ENCODE data around the gene CORO7. TPM values are rescaled to one million over a fixed set of nuclear protein-coding genes. Genes with fewer than 3 reads are reported as not detected.

CORO7 gene
- total RNA-seq, 1 donor from 2014 or later = 39.1 TPM

DNA sequence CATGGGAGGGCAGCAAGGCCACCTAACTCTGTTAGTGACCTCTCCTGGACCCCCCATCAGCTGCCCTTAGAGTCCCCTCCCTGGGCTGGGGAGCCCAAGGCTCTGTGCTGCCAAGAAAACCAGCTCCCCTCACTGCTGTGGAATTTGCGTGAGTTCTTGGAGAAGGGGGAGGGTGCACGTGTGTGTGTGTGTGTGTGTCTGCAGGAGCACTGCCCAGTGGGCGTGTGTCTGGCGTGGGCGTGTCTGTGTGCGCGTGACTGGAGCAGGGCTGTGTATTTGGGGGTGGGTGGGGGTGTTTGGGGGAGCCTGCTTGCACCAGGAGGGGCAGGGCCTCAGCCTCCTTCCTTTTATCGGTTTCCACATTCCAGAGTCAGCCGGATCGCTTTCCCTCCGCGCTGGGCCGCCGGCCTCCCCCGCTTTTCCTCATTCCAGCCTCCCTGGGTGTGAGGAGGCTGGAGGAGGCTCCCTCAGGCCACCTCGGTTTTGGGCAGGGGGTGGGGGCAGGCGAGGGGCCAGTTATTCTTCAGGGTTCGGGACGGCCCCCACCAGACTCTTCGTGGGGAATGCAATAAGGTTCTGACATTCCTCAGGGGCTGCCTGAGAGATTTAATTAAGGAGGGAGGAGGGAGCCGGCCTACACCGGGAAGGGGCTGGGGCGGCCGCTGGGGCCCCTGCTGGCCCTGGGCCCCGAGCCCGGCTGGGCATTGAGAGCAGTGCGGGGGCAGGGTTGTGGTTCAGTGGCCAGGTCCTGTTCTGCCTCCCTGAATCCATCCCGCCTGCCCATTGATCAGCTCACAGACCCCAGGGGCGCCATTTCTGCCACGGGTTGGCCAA is 42.3 kb downstream of the CORO7 start:
- DNase-seq (ENCODE audit: low spot score in 2 of 2) (peak in 1 of 2 donors; percentile 41), FAIRE-seq (no peak)

DNA sequence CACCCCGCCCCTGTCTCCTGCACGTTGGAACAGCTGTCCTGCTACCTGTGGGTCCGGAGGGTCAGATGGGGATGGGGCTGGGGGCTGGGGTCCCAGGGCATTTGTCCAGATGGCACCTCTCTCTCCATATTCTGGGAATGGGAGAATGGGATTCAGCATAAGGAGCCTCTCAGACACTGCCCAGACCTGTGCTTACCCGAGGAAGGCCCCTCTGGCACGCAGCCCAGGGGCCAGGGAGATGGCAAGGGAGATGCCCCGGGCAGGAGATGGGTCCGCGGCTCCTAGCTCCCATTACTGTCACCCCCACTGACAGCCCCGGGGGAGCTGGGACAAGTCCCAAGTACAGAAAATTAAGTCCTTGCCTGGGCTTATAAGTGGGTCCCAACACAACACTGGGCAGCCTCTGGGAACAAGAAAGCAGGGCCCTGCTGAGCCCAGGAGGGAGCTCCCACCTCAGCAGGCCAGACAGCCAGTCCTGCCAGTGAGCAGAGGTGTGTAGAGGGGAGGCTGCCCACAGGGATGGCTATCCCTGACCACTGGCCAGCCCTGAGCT is 43.0 kb downstream of the CORO7 start:
- no peak for DNase-seq (ENCODE audit: low spot score in 2 of 2)
- FAIRE-seq = no peak

DNA sequence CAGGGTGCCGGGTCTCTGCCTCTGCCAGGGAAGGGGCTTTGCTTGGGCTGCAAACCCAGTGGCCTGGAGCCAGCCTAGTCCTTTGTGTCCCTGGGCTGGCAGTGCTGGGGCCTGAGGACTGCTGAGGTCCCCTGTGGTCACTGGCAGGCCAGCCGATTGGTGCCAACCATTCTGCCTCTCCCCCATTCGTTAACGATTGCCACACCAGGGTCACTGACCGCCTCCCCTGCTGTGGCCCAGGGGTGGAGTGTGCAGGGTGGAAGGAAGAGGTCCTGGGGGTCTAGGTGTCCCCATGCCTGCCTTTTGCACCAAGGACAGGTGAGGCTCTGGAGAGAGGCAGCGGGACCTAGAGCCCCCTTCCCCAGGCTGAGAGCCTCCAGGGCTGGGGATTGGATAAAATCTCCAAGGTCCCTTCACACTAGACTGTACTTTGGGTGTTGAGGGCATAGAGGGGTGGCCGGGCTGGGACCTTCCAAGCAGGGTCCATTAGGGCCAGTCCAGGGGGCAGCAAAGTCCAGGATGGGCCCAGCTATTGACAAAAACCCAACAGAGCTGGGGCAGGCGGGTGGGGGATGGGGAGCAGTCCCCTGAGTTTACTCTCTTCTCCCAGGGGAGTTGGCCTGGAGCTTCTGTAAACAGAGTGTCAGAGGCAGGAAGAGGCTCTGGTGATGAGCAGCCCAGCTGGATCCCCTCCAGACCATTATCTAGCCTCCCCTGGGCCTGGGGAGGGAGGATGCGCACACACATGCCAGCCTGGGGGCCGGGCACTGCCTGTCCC is 43.6 kb downstream of the CORO7 start:
- DNase-seq (ENCODE audit: low spot score in 2 of 2) = no peak
- no peak for FAIRE-seq

DNA sequence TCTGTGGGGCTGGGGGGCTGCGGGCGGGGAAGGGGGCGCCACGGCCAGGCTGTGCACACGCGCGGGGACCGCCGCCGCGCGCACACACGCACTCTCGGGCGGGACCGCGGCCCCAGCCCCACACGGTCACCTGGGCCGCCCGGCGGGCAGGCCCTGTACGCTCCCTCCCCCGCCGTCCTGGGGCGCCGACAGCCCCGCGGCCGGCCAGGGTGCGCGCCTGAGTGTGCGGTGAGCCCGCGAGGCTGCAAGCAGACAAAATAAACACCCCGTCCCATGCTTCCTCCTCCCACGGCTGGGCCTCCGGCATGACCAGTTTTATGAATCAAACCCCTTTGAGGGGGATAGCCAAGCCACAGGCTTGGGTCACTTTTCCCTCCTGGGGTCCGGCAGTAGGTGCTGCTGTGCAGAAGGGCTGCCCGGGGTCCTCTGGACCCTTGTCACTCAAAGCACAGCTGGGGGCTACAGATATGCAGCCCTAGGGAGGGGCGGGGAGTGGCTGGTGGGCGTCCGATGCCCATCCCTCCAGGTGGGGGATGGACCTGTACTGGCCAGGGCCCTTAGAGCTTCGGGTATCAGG is 44.3 kb downstream of the CORO7 start:
- FAIRE-seq (no peak), DNase-seq (ENCODE audit: low spot score in 2 of 2) (no peak)

DNA sequence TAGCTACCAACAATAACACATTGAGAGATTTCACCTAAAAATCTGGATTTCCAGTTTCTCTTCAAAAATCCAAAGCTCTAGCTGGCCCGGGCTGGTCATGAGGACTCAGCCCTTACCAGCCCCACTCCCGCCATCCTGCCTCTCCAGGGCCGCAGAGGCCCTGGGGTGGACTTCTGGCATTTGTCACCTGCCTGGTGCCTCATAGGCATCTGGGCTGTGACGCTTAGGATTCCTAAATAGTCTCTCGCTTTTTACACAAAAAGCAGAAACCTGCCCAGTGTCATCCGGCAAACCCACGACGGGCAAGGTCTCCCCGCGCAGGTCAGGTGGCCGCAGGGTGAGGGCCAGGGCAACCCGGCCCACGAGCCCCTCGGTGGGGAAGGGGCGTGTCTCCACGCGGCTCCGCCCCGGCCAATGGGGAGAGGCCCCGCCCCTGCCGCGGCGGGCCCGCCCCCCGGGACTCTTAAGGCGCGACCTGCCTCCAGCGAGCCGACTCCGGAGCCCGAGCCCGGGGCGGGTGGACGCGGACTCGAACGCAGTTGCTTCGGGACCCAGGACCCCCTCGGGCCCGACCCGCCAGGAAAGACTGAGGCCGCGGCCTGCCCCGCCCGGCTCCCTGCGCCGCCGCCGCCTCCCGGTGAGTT is 44.9 kb downstream of the CORO7 start, which contains the start of gene VASN:
Gene VASN (plus strand): TSS at position 492 of the 644 bp plus-strand sequence. CDS start 9,030 bp downstream, outside the sequence.
- DNase-seq (ENCODE audit: low spot score in 2 of 2) = peak; percentile 90 to 98
- FAIRE-seq = no peak

DNA sequence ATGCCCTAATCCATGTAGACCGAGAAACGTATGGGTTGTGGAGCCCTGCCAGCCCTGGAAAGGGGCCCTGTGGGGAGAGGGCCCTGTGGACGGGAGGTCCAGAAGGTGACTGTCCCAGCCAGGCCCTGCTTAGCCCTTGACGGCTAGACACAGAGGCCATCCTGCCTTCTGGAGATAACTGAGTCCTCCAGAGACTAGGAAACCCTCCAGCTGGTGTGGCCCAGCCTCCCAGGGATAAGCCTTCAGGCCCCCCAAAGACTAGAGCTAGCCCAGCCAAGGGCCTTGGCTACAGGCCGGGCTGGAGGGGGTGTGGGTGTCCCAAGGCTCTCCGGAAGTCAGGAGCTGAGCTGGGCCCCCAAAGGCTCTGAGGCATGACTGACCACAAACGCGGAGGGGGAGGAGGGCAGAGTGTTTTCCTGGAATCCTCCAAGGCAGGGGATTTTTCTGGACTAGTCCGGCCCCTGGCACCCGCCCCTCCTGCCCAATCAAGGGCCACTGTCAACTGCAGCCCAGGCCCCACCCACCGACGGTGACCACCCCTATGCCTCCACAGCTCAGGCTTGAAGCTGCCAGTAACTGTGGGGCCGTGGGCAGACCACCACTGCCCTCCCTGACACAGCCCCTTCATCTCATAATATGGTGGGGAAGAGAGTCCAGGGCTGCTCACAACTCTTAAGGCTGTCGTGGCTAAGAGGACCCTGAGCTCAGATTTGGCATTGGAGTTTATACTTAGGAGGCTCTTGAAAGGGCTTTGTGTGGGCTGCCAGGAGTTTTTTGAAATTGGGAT is 45.6 kb downstream of the CORO7 start:
- DNase-seq (ENCODE audit: low spot score in 2 of 2) (peak in 1 of 2 donors; percentile 59), FAIRE-seq (no peak)

DNA sequence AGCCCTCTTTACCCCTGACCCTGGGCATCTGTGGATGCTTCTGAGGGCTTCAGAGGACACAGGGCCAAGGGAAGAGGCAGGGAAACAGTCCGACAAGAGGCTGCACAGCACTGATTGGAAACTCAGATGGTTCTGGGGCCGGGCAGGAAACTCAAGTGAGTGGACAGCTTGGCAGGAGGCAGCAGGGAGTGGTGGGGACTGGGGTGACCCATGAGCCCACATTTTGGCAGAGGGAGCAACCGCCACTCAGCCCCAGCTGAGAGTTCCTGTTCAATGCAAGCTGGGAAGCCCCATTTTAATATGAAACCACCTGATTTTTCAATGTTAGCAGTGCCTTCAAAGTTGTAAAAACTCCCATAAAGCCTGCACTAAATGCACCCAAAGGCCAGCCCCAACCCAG is 46.2 kb downstream of the CORO7 start:
- no peak for DNase-seq (ENCODE audit: low spot score in 2 of 2)
- FAIRE-seq = no peak

DNA sequence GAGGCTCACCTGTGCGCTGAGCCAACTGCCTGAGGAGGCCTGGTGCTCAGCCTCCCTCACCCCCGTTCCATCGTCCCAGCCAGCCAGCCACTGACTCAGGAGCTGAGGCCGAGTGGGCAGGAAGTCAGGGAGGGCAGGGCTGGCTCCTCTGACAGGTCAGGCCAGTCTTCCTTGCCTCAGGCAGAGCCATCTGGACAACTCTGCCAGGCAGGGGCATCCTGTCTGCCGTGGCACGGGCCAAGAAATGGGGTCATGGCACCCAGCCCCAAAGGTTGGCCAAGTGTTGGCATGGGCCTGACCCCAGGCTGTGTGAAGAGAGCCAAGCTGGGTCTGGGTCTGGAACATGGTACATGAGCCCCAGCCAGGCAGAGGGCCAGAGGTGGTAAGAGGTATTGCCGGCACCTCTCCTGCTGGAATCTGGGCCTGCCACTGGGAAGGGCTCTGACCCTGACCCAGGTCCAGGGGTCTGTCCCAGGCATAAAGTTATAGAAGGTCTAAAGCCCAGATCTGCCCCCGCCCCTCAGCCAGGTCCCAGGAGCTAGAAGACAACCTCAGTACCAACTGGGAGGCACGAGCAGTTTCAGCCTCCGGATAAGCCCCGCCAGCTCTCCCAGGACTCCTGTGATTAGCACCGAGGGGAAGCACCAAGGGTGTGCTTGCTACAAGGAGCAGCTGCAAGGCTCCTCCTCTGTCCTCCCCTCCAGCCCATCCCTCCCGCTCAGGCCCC is 47.2 kb downstream of the CORO7 start:
- DNase-seq (ENCODE audit: low spot score in 2 of 2) (no peak), FAIRE-seq (no peak)

DNA sequence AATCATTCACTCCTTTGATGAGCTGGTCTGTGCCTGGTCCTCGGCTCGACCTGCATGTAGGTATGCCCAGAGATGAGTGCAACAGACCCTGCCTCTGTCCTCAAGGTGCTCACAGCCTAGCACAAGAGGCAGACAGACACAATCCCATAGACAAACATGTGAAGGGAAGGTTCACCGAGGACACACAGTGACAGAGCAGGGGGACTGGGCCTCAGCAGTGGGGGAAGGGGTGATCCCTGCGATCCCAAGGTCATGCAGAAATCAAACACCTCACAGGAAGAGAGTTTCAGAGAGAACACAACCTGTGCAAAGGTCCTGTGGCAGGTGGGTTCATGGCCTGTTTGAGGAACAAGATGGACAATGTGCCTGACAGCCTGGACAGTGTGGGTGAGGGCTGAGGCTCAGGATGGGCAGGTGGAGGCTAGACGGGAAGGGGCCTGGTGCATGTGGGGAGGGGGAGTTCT is 49.0 kb downstream of the CORO7 start:
- FAIRE-seq (no peak), DNase-seq (ENCODE audit: low spot score in 2 of 2) (no peak)

DNA sequence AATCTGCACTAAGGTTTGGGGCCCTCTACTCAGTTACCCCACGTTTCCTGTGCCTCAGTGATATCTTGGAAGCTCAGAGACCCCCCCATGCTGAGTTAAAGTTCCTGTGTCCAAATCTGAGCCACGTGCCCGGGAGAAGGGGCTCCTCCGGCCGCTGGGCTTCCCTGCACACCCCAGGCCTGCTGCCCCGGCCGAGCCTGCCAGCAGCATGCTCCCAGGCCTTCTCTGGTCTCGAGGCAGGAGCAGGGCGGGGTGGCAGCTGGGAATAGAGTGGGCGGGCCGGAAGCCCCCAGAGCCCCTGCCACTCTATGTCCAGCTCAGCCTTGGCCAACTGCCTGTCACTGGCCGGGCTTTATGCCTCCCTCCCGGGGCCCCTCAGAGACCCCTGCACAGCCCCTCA is 50.4 kb downstream of the CORO7 start:
- DNase-seq (ENCODE audit: low spot score in 2 of 2) (no peak), FAIRE-seq (no peak)

DNA sequence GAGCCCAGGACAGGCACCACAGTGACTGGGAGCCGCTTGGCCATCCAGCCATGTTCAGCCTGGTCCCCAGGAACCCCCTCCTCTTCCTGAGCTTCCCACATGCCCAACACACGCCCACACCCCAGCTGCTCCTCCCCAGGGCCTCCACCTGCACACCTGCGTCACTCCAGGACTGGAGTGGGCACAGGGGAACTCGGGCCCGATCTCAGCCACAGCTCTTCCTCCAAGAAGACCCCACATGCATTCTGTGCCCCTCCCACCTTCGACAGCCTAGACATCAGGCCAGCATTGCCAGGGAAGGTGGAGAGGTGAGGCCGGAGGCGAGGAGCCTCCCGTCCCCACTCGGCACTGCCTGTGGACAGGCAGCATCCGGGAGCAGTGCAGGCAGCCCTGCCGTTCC is 50.8 kb downstream of the CORO7 start:
- DNase-seq (ENCODE audit: low spot score in 2 of 2) (no peak), FAIRE-seq (no peak)

DNA sequence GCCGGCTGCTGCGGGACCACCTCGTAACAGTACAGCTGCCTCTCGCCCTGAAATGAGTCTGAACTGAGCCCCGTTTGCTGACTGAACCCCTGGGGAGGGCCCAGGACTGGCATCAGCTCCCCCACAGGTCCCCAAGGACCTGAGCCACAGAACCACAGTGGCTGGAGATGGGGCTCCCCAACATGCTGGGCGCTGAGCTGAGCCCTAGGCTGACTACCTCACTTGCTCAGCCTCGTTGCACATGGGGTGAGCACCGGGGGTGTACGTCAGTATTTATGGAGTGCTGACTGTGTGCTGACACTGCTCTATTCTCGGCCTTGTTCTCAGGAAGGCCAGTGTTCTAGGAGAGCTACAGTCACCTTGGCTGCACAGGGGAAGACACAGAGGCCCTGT is 51.4 kb downstream of the CORO7 start:
- FAIRE-seq (no peak), DNase-seq (ENCODE audit: low spot score in 2 of 2) (no peak)

DNA sequence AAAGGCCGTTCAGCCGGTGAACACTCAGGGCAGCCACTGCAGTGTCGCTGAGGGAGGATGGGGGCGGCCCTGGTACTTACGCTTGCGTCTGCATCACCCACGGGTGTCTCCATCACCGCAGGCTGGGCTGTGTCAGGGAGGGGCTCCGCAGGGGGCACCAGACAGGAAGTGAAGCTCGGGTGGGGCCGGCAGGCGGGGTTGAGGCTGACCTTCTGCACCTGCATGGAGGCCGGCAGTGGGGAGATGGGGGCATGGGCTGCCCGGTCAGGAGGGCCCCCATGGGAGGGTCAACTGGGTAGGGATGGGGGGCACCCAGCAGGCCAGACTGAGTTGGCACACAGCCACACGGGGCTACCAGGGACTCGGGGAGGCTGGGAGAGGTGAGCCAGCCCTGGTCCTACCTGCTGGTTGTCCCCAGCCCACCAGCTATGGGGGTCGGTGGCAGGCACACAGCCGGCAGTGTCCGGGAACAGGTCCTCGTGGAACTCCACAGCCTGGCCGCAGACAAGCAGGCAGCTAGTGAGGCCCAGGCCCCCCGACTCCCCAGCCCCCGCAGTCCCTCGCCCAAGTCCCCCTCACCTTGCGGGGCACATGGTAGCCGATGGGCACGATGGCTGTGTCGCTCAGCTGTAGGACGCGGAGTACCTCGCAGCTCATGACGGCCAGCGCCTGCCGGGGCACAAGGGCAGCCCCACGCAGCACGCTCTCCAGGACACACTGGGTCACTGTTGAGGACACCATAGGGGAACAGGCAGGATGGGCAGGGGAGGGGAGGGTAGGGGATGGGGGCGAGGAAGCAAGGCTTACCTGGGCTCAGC is 52.0 kb downstream of the CORO7 start:
- no peak for FAIRE-seq

DNA sequence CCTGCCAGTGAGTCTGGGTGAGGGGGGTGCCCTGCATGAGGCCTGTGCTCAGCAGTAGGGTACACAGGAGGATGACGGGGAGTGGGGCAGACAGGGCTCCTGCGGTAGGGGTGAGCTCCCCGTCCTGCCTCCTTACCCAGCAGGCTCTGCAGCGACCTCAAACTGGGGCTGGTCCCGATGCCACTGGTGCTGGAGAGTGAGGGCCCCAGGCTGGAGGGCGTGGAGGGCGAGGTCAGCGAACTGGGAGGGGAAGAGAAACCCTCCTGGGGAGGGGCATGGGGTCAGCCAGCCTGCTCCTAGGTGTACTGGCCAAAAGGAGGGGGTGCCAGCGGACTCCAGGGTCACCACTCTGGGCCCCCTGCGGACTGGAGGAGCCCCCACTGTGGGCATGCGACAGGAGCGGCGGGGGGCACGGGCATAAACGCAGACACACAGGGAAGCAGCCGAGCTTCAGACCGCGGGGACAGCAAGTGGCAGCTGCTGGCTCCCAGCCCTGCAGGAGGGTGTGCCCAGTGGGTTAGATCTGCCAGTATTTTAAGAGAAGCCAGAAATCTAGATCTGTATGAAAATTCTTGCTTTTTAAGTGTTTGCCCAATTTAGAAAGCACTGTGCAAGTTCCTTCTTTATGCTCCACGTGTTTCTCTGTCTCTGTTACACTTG is 53.8 kb downstream of the CORO7 start:
- FAIRE-seq = no peak
- no peak for DNase-seq (ENCODE audit: low spot score in 2 of 2)

More for the DNA sequence above, 52.0 kb downstream of the CORO7 start:
- no peak for DNase-seq (ENCODE audit: low spot score in 2 of 2)

DNA sequence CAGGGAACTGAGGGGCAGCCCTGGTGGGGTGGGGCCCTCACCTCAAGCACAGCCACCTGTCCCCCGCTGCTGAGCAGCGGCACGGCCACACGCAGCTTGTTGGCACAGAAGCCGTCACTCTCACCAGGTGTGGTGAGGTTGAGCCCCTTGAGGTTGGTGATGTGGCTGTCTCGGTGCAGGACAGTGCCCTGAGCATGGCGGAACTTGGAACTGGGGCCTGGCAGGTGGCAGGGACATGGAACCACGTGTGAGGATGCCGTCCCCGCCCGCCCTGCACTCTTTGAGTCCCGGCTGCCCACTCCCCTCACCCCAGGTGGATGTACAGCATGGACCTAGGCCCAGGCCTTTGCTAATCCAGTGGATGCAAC is 54.5 kb downstream of the CORO7 start:
- FAIRE-seq = no peak
- DNase-seq (ENCODE audit: low spot score in 2 of 2) = no peak

DNA sequence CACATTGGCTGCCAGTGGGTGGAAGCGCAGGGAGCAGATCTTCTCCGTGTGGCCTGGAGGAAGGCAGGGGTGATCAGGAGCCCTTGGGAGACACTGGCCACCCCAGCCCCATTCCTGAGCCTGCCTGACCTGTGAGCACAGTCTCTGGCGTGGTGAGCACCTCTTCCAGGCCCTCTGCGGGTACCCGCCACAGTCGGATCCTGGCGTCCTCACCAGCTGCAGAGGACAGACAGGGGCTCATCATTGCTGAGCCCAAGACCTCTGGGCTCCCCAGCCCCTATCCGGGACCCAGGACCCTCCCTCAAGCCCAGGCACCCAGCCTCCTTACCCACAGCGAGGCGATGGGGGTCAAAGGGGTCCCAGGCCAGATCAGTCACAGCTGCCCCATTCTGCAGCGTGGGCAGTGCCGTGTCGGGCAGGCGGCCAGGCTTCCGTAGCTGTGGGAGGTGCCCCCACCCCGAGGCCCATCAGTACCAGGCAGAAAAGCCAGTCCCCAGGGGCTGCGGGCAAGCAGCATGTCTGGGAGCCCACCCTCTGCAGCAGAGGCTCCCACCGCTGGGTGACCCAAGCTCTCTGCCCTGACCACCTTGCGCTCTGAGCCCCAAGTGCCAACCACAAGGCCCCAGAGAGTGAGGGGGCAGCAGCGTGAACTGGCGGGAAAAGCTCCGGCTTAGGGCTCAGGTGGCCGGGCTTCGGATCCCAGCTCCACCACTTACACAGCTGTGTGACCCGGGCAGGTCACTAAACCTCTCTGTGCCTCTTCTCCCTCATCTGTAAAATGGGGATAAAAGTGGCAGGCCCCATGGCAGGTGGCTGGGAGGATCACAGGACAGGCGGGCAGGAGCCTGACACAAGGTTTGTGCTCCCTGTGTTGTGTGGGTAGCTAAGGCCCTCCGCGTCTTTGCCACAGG is 55.1 kb downstream of the CORO7 start:
- DNase-seq (ENCODE audit: low spot score in 2 of 2) = no peak
- FAIRE-seq = no peak

Data from frontal cortex (tissue), 4 donors.